ENCODE data around the gene HAS3. TPM values are rescaled to one million over a fixed set of nuclear protein-coding genes. Genes with fewer than 3 reads are reported as not detected.

The HAS3 gene
- total RNA-seq, 1 experiment from 2014 or later: 92.5 TPM

- peaks cover 95% of the 10 kb centered on the region for H3K79me2 ChIP-seq (ENCODE audit: low read length)
- CTCF ChIA-PET: no interaction called here
- H3K27ac ChIP-seq (ENCODE audit: low read length): peak within 1 kb of the TSS; percentile 73
- H3K9me2 ChIP-seq (replicated peaks; ENCODE audit: low read length): no peaks in the 10 kb centered on the region
- H3K4me3 ChIP-seq (ENCODE audit: low read length): peak within 1 kb of the TSS; percentile 97
- TF ChIP-seq EZH2 (IDR thresholded peaks at IDR 0.05; ENCODE audit: low read length, unreplicated experiment): no peak
- TF ChIP-seq CTCF (conservative IDR thresholded peaks at IDR 0.05; ENCODE audit: low read depth, low read length): no peak
- TF ChIP-seq EZH2phosphoT487 (IDR thresholded peaks at IDR 0.05; ENCODE audit: borderline replicate concordance, low read length): no peak
- H3K9ac ChIP-seq (ENCODE audit: low read length): peak within 1 kb of the TSS; percentile 98
- peaks cover 21% of the 10 kb centered on the region for H3K4me1 ChIP-seq (ENCODE audit: insufficient read depth, low read length)
- no peaks in the 10 kb centered on the region for H3K27me3 ChIP-seq (ENCODE audit: low read length)
- peaks cover 18% of the 10 kb centered on the region; the same call in 1 of the 2 replicates for H3K36me3 ChIP-seq (ENCODE audit: low read depth, low read length)
- BruUV-seq (replicated peaks): no TSS peak
- no peaks in the 10 kb centered on the region for H3F3A ChIP-seq (ENCODE audit: low read length, unreplicated experiment)
- DNase-seq (peak; percentile 71), ATAC-seq (peak; percentile 93)
- H4K20me1 ChIP-seq (ENCODE audit: low read length): peaks cover 13% of the 10 kb centered on the region; the same call in 1 of the 2 replicates
- intact Hi-C loops (cut with micrococcal nuclease): loop anchor here (2.0 kb wide), 1 partner anchor 54 kb away; the partner anchor contains the start of gene SNTB2
- H2AFZ ChIP-seq (ENCODE audit: low read length): peak within 1 kb of the TSS; percentile 71
- H3K4me2 ChIP-seq (ENCODE audit: low read length): peak within 1 kb of the TSS; percentile 95
- POLR2A ChIA-PET (ENCODE audit: unreplicated experiment): interaction anchor here (0.6 kb wide), 1 partner anchor 153 kb away, joined by 13 read pairs; no protein-coding TSS in a partner anchor
- no peaks in the 10 kb centered on the region for H3K9me3 ChIP-seq (ENCODE audit: low read length)
These were observed 27.2 kb downstream of the HAS3 start, which contains the start of the genes CHTF8 and UTP4 for GRCh38 chr16:69132424-69133252. CHTF8 (minus strand) TSS chr16:69132588; CDS start chr16:69121458, 11,130 bp downstream. UTP4 (plus strand) TSS chr16:69132649; CDS start chr16:69133460, 811 bp downstream.

GRCh38 chr16:69133373-69133954 lies 28.0 kb downstream of the HAS3 start:
- peak overlapping the region; percentile 98 for H3K9ac ChIP-seq (ENCODE audit: low read length)
- TF ChIP-seq CTCF (conservative IDR thresholded peaks at IDR 0.05; ENCODE audit: low read depth, low read length) (no peak), EZH2phosphoT487 (IDR thresholded peaks at IDR 0.05; ENCODE audit: borderline replicate concordance, low read length) (no peak), EZH2 (IDR thresholded peaks at IDR 0.05; ENCODE audit: low read length, unreplicated experiment) (no peak)
- no peaks in the 10 kb centered on the region for H3K27me3 ChIP-seq (ENCODE audit: low read length)
- peak overlapping the region; percentile 97 for H3K4me3 ChIP-seq (ENCODE audit: low read length)
- CTCF ChIA-PET: no interaction called here
- H4K20me1 ChIP-seq (ENCODE audit: low read length): peaks cover 13% of the 10 kb centered on the region; the same call in 1 of the 2 replicates
- H3K4me2 ChIP-seq (ENCODE audit: low read length): peak overlapping the region; percentile 95
- no peak for ATAC-seq
- BruUV-seq (replicated peaks): TSS peak; percentile 55
- no peaks in the 10 kb centered on the region for H3K9me3 ChIP-seq (ENCODE audit: low read length)
- H3K4me1 ChIP-seq (ENCODE audit: insufficient read depth, low read length): peaks cover 21% of the 10 kb centered on the region
- intact Hi-C loops (cut with micrococcal nuclease): loop anchor here (2.0 kb wide), 1 partner anchor 53 kb away; the partner anchor contains the start of gene SNTB2
- POLR2A ChIA-PET (ENCODE audit: unreplicated experiment): interaction anchor here (0.6 to 0.7 kb wide), 2 partner anchors 25 to 152 kb away, joined by 4 to 13 read pairs; no protein-coding TSS in a partner anchor
- no peak overlapping the region for H3K27ac ChIP-seq (ENCODE audit: low read length)
- no peaks in the 10 kb centered on the region for H3F3A ChIP-seq (ENCODE audit: low read length, unreplicated experiment)
- no peak for DNase-seq
- H3K79me2 ChIP-seq (ENCODE audit: low read length): peaks cover 96% of the 10 kb centered on the region
- no peaks in the 10 kb centered on the region for H3K9me2 ChIP-seq (replicated peaks; ENCODE audit: low read length)
- H3K36me3 ChIP-seq (ENCODE audit: low read depth, low read length): peaks cover 26% of the 10 kb centered on the region
- H2AFZ ChIP-seq (ENCODE audit: low read length): no peak overlapping the region

All from PC-3 (cell line).